GM18505 (cell line): Measurements from ENCODE around the gene ACACA.

ENCODE experiments used
- ATAC-seq: cut with Tn5 transposase; IDR thresholded peaks from one replicate; pipeline ENCODE4 v1.9.1; 2021; ENCODE audit not compliant: unreplicated experiment
- POLR2A ChIP-seq: IDR thresholded peaks from 4 replicates; pipeline ENCODE4 v1.6.1; 2011; ENCODE audit warnings: borderline replicate concordance; ENCODE audit not compliant: insufficient read depth, insufficient read length; ENCODE audit errors: extremely low read depth

ACACA gene

DNA sequence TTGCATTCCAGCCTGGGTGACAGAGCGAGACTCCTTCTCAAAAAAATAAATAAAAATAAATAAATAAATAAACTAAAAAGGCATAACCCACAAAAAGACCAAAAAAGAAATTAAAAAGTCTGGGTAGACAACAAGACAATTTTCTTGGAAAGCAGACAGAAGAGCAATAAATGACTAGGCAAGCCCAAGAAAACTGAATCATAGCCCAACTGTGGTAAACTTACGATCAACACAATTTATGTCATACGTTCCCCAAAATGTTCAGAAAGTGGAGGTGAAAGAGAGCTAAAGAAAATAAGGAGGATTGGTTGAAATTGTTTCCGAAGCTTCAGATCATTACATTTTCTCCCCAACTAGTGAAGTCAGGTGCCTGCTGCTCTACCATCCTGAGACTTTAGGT is 62.1 kb downstream of the ACACA start:
- no peak for ATAC-seq
- TF ChIP-seq POLR2A = no peak

- no peak for TF ChIP-seq POLR2A
- no peak for ATAC-seq
These were observed 64.0 kb downstream of the ACACA start for GRCh38 chr17:37342589-37342988.

DNA sequence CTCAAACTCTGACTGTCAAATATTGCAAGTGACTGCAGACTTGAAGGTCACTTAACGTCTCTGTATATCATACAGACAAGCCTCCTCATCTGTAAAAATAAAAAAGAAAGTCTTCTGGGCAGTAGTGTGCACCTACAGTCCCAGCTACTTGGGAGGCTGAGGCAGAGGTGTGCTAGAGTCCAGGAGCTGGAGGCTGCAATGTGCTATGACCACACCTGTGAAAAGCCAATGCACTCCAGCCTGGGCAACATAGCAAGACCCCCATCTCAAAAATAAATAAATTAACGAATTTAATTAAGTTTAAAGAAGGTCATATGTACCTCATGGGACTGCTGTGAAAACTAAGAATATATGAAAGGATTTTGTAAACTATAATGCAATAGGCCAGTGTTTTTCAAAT is 65.8 kb downstream of the ACACA start:
- TF ChIP-seq POLR2A = no peak
- no peak for ATAC-seq

GRCh38 chr17:37339321-37339720 is 67.3 kb downstream of the ACACA start:
- no peak for ATAC-seq
- no peak for TF ChIP-seq POLR2A

GRCh38 chr17:37338847-37339246 is 67.8 kb downstream of the ACACA start:
- ATAC-seq = no peak
- no peak for TF ChIP-seq POLR2A

GRCh38 chr17:37327341-37328090 is 79.1 kb downstream of the ACACA start:
- no peak for ATAC-seq
- TF ChIP-seq POLR2A = no peak

DNA sequence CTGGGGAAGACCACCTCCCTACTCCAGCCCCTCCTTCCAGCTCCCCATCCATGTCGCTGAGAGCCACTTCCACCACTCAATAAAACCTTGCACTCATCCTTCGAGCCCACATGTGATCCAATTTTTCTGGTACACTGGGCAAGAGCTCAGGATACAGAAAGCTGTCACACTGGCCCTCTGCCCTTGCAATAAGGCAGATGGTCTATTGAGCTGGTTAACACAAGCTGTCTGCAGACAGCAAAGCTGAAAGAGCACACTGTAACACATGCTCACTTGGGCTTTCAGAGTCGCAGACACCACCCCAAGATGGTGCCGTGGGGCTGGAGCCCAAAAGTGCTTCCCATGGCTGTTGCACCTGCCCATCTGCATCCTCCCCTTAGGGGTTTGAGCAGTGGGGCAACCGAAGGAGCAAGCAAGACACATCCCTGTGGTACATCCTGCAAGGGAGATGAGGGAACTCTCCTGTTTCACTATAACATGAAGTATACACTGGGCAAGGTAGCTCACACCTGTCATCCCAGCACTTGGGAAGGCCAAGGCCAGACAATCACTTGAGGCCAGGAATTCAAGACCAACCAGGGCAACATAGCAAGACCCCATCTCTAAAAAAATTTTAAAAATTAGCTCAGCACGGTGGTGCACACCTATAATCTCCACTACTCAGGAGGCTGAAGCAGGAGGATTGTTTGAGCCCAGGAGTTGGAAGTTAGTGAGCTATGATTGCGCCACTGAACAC is 83.6 kb downstream of the ACACA start:
- TF ChIP-seq POLR2A = no peak
- no peak for ATAC-seq

- no peak for TF ChIP-seq POLR2A
- no peak for ATAC-seq
These were observed 84.5 kb downstream of the ACACA start for GRCh38 chr17:37322106-37322505.

DNA sequence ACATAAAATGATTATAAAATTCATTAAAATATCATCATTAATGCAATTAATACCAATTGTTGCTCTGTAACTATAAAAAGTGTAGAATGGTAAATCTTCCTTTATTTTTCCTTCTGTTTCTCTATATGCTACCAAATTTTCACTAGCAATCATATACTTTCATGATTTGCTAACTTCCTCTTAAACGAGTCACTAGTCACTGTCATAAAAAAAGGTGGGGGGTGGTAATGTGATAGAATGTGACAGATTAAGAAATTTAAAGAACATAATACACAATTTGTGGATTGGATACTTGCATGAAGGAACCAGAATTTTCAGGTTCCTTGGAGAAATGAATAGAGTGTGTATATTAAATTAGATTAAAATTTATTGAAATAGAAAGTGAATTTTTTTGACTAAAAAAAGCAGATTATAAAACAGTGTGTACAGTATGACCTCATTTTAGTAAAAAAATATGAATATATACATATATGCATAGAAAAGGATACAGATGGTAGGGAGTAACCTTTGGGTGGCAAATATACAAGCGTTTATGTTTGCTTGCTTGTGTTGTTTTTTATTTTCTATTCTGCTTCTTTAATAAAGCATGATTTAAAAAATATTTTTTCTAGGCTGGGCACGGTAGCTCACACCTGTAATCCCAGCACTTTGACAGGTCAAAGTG is 87.6 kb downstream of the ACACA start:
- no peak for ATAC-seq
- no peak for TF ChIP-seq POLR2A

DNA sequence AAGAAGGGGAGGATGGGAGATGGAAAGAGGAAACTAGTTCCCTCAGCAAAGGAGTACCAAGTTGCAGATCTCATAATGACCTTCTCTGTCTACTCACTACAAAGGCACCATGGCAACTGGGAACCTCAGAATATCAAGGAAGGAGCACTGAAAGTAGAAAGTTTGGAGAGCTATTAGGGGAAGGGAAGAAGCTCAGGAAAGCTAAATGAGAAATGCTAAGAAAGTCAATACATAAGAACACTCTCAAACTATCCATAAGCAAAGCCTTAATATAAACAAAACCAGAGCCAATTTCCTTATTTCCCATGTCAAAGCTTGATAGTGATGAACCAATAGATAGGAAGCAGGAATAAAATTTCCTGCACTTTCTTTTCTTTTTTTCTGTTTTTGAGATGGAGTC is 88.8 kb downstream of the ACACA start:
- no peak for TF ChIP-seq POLR2A
- ATAC-seq = no peak

DNA sequence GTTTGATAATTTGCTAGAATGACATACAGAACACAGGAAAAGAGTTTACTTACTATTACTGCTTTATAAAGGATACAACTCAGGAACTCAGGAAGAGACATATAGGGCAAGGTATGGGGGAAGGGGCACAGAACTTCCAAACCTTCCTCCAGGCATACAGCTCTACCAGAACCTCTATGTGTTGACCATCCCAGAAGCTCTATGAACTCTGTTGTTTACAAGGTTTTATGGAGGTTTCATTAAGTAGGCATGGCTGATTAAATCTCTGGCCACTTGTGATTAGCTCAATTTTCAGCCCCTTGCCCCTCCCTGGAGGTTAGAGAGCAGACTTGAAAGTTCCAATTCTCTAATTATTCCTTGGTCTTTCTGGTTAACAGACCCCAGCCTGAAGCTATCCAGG is 91.0 kb downstream of the ACACA start:
- no peak for ATAC-seq
- TF ChIP-seq POLR2A = no peak

GRCh38 chr17:37312137-37312923 is 94.3 kb downstream of the ACACA start:
- ATAC-seq = no peak
- no peak for TF ChIP-seq POLR2A

DNA sequence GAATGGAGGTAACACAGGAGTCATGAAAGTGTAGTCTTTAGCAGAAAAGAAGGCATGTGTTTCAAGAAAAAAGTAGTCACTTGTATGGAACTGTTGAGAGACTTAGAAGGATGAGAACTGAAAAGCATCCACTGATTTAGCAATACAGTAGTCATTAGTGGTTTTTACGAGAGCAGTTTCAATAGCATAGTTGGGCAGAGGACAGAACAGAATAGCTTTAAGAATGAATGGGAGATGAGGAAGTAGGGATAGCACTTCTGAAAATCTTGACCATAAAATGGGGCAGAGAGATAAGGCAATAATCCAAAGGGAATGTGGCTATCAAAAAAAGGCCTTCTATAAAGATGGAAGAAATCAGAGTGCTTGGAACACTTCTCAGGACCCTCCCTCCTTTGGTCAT is 95.7 kb downstream of the ACACA start:
- no peak for TF ChIP-seq POLR2A
- ATAC-seq = no peak
